AG09319 (cell line): ENCODE measurements around the gene PEX14.

Experiments used
- DNase-seq: peaks from one replicate; pipeline ENCODE4 v3.0.0-alpha.2; 2010; ENCODE audit warnings: low read depth; ENCODE audit errors: extremely low read depth
- TF ChIP-seq, protein P1 (sequence below): IDR thresholded peaks from 2 replicates; pipeline ENCODE4 v1.5.1; 2011; ENCODE audit warnings: low read depth, mild to moderate bottlenecking, inconsistent platforms, low read length, moderate library complexity

PEX14 gene

GRCh38 chr1:10515976-10516750 lies 41.4 kb downstream of the PEX14 start:
- DNase-seq = no peak
- TF ChIP-seq, protein P1, sequence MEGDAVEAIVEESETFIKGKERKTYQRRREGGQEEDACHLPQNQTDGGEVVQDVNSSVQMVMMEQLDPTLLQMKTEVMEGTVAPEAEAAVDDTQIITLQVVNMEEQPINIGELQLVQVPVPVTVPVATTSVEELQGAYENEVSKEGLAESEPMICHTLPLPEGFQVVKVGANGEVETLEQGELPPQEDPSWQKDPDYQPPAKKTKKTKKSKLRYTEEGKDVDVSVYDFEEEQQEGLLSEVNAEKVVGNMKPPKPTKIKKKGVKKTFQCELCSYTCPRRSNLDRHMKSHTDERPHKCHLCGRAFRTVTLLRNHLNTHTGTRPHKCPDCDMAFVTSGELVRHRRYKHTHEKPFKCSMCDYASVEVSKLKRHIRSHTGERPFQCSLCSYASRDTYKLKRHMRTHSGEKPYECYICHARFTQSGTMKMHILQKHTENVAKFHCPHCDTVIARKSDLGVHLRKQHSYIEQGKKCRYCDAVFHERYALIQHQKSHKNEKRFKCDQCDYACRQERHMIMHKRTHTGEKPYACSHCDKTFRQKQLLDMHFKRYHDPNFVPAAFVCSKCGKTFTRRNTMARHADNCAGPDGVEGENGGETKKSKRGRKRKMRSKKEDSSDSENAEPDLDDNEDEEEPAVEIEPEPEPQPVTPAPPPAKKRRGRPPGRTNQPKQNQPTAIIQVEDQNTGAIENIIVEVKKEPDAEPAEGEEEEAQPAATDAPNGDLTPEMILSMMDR = no peak

- no peak for DNase-seq
- TF ChIP-seq, protein P1 = no peak
Observed at GRCh38 chr1:10516925-10517676, 42.4 kb downstream of the PEX14 start.

DNA sequence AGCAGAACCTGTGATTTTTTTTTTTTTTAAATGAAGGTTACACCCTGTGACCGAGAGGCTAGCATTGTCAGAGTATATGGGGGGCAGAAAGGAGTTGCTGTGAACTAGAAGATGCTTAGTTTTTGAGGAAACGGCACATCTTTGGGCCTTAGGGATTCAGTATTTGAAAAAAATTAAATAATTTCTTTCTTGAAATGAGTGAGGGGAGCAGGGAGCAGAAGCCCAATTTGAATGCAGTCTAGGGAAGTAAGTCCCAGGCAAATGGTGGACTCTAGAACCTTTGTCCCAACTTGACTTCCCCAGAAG lies 42.9 kb downstream of the PEX14 start:
- TF ChIP-seq, protein P1 = no peak

DNA sequence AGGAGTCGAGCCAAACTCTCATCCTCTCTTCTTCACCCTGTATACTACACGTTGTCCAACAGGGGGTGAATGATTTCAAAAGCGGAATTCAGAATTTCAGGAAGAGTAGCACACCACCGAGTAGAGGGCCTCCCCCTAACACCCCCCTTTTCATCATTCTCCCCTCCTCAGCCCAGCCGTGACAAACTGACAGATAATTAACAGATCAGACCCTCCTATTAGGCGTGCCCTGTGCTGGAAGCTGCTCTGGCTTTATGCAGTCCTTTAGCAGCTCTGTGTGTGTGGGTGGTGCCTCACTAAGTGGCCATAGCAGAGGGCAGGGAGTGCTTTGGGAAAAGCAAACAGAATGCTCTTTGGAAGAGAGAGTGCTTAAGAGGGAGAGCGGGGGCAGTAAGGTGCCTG lies 44.3 kb downstream of the PEX14 start:
- TF ChIP-seq, protein P1 = no peak
- DNase-seq = no peak

More for the DNA sequence above, 42.9 kb downstream of the PEX14 start:
- DNase-seq = no peak

DNA sequence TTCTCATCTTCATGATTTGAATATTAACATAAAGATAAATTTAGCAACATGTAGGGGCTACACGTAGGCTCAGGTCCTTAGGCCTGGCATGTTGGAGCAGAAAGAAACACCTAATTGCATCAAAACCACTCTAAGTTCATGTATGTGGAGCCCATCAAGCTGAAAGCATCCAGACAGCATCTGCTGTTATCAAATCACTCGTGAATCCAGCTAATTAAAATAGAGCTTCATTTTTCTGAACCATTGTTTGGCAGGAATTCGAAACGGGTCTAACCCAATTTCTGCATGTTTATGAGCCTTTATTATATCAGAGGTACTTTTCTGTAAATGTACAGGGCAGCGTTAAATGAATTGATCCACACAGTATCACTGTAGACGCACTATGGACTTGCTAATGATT lies 45.7 kb downstream of the PEX14 start:
- TF ChIP-seq, protein P1 = no peak
- DNase-seq = no peak

- no peak for DNase-seq
- TF ChIP-seq, protein P1 = no peak
Observed at GRCh38 chr1:10520952-10521351, 46.2 kb downstream of the PEX14 start.

DNA sequence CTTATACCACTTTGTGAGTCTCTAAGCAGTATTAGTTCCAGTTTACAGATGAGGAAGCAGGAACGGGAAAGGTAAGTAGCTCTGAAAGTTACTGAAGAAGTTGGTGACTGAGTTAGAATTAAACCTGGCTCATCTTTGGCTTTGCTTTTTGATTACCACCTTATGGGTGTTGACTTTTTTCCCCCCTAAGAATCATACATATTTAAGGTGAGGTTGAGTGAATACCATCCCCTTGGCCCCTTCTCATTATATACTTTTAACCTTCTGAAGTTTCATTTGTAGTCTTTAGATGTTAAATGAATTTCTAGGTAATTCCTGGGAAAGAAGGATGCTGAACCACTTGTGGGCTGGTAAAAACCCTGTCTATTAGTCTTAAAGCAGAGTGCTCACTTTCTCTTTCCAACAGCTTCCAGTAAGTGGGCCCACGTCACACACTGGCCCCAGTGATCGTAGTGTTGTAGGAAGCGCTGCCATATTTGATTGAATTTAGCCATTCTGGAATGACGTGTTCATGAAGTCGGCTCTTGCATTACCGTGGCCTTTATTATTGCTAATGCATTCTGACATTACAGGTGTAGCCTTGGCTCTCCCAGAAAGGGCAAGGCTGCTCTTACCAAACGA lies 46.9 kb downstream of the PEX14 start:
- no peak for DNase-seq

More for the DNA sequence above, 46.9 kb downstream of the PEX14 start:
- TF ChIP-seq, protein P1 = no peak
